ENCODE data around the gene CALN1. TPM values are rescaled to one million over a fixed set of nuclear protein-coding genes. Genes with fewer than 3 reads are reported as not detected.
"Not testable (repeated sequence)": the region's sequence is repeated elsewhere in the genome, so short reads cannot be mapped to it uniquely, and the experiment has no call there.

Gene CALN1
- polyA plus RNA-seq, 3 donors, result under 0.01 TPM; not detected in 2

GRCh38 chr7:72211175-72211574 lies 201.0 kb downstream of the CALN1 start:
- Histone ChIP-seq H3K36me3 (replicated peaks in 1 of 2; ENCODE audit: control insufficient read depth in 1 of 2, insufficient read depth in 2 of 2, low read length in 2 of 2) (no peaks in the 10 kb centered on the region), H4K20me1 (ENCODE audit: insufficient read depth, low read length) (no peaks in the 10 kb centered on the region), H3K4me3 (replicated peaks in 1 of 3; ENCODE audit: low read depth in 2 of 3, low read length in 3 of 3) (no peak overlapping the region), H2AFZ (ENCODE audit: insufficient read depth, low read depth, low read length, poor library complexity, severe bottlenecking) (no peak overlapping the region), H3K27me3 (ENCODE audit: control insufficient read depth in 2 of 2, insufficient read depth in 2 of 2, low read length in 2 of 2) (no peaks in the 10 kb centered on the region), H3K4me2 (replicated peaks; ENCODE audit: extremely low read depth, low read length, poor library complexity, severe bottlenecking) (no peak overlapping the region), H3K9me3 (replicated peaks in 1 of 2; ENCODE audit: control insufficient read depth in 1 of 2, insufficient read depth in 1 of 2, low read length in 2 of 2) (no peaks in the 10 kb centered on the region), H3K79me2 (ENCODE audit: insufficient read depth, low read length) (no peaks in the 10 kb centered on the region), H3K4me1 (ENCODE audit: control insufficient read depth in 1 of 2, insufficient read depth in 2 of 2, low read length in 2 of 2) (no peaks in the 10 kb centered on the region), H3K27ac (ENCODE audit: low read depth in 1 of 2, low read length in 2 of 2) (no peak overlapping the region), H3K9ac (ENCODE audit: insufficient read depth, low read length, poor library complexity, severe bottlenecking) (no peak overlapping the region)
- H3K27me3 Mint-ChIP-seq (ENCODE audit: low read depth in 3 of 3), result no peaks in the 10 kb centered on the region
- no peaks in the 10 kb centered on the region for H3K4me1 Mint-ChIP-seq
- no peak overlapping the region for H3K27ac Mint-ChIP-seq
- peaks cover 2 to 20% (median 5%) of the 10 kb centered on the region in 7 donors for H3K9me3 Mint-ChIP-seq
- TF ChIP-seq CTCF (IDR thresholded peaks at IDR 0.05), result no peak
- no peak for DNase-seq
- intact Hi-C loops (cut with micrococcal nuclease), result no loop called here
- WGBS (ENCODE audit: insufficient coverage), result 100% methylated on average over 3 of the region's 3 CpGs
- no peak overlapping the region for H3K4me3 Mint-ChIP-seq
- no peaks in the 10 kb centered on the region for H3K36me3 Mint-ChIP-seq

- H3K27me3 Mint-ChIP-seq (ENCODE audit: low read depth in 3 of 3); intact Hi-C loops (cut with micrococcal nuclease); H3K27ac Mint-ChIP-seq; H3K4me3 ChIP-seq (replicated peaks in 1 of 3; ENCODE audit: low read depth in 2 of 3, low read length in 3 of 3); H3K36me3 Mint-ChIP-seq; H3K79me2 ChIP-seq (ENCODE audit: insufficient read depth, low read length); H3K9ac ChIP-seq (ENCODE audit: insufficient read depth, low read length, poor library complexity, severe bottlenecking); H3K36me3 ChIP-seq (replicated peaks in 1 of 2; ENCODE audit: control insufficient read depth in 1 of 2, insufficient read depth in 2 of 2, low read length in 2 of 2); H2AFZ ChIP-seq (ENCODE audit: insufficient read depth, low read depth, low read length, poor library complexity, severe bottlenecking); H4K20me1 ChIP-seq (ENCODE audit: insufficient read depth, low read length); H3K4me2 ChIP-seq (replicated peaks; ENCODE audit: extremely low read depth, low read length, poor library complexity, severe bottlenecking); H3K4me3 Mint-ChIP-seq; H3K9me3 ChIP-seq (replicated peaks in 1 of 2; ENCODE audit: control insufficient read depth in 1 of 2, insufficient read depth in 1 of 2, low read length in 2 of 2); H3K27ac ChIP-seq (ENCODE audit: low read depth in 1 of 2, low read length in 2 of 2); H3K27me3 ChIP-seq (ENCODE audit: control insufficient read depth in 2 of 2, insufficient read depth in 2 of 2, low read length in 2 of 2); DNase-seq; H3K4me1 ChIP-seq (ENCODE audit: control insufficient read depth in 1 of 2, insufficient read depth in 2 of 2, low read length in 2 of 2); H3K4me1 Mint-ChIP-seq: not testable (repeated sequence)
- peaks cover 2 to 25% (median 7%) of the 10 kb centered on the region in 7 donors for H3K9me3 Mint-ChIP-seq
Measured at GRCh38 chr7:72209006-72209405, 203.1 kb downstream of the CALN1 start.

All from CD14-positive monocyte (primary cell).